KMS-11 (cell line): ENCODE measurements around the gene PALM3.
"Not testable (repeated sequence)": the region's sequence is repeated elsewhere in the genome, so short reads cannot be mapped to it uniquely, and the experiment has no call there.

ENCODE experiments used
- H2AFZ ChIP-seq: fragments of 200-600 bp; sonication (generic); 2 replicates; pipeline ENCODE4 v1.6.1; 2016; ENCODE audit warnings: antibody characterized with exemption, mixed run types, low read depth
- H3K27ac ChIP-seq: fragments of 200-600 bp; sonication (generic); 2 replicates; pipeline ENCODE4 v1.6.1; 2016; ENCODE audit warnings: mild to moderate bottlenecking, mixed run types
- H3K27me3 ChIP-seq: fragments of 200-600 bp; sonication (generic); 2 replicates; pipeline ENCODE4 v1.6.1; 2017; ENCODE audit warnings: mild to moderate bottlenecking, low read depth, mixed run types, moderate library complexity; ENCODE audit not compliant: insufficient read depth
- H3K36me3 ChIP-seq: fragments of 200-600 bp; sonication (generic); 2 replicates; pipeline ENCODE4 v1.6.1; 2017; ENCODE audit warnings: mild to moderate bottlenecking, mixed run types; ENCODE audit not compliant: insufficient read depth
- H3K4me1 ChIP-seq: fragments of 200-600 bp; sonication (generic); 2 replicates; pipeline ENCODE4 v1.6.1; 2016; ENCODE audit warnings: mild to moderate bottlenecking, low read depth, mixed run types; ENCODE audit not compliant: poor library complexity, severe bottlenecking
- H3K4me2 ChIP-seq: fragments of 200-600 bp; sonication (generic); 2 replicates; pipeline ENCODE4 v1.7.0; 2016; ENCODE audit warnings: mild to moderate bottlenecking, mixed run types
- H3K4me3 ChIP-seq: fragments of 200-600 bp; sonication (generic); IDR thresholded peaks from 2 replicates; pipeline ENCODE4 v1.6.1; 2017; ENCODE audit warnings: low read depth, low read length, mixed read lengths; ENCODE audit not compliant: insufficient read depth
- H3K79me2 ChIP-seq: fragments of 200-600 bp; sonication (generic); 2 replicates; pipeline ENCODE4 v1.6.1; 2016; ENCODE audit warnings: low read depth, mixed run types; ENCODE audit not compliant: insufficient read depth
- H3K9ac ChIP-seq: fragments of 200-600 bp; sonication (generic); 2 replicates; pipeline ENCODE4 v1.6.1; 2016; ENCODE audit warnings: mild to moderate bottlenecking, mixed run types
- H4K20me1 ChIP-seq: fragments of 200-600 bp; sonication (generic); 2 replicates; pipeline ENCODE4 v1.6.1; 2016; ENCODE audit warnings: mild to moderate bottlenecking, mixed run types; ENCODE audit not compliant: insufficient read depth
- TF ChIP-seq, protein P1 (sequence below): fragments of 200-600 bp; sonication (generic); conservative IDR thresholded peaks from 2 replicates; pipeline ENCODE4 v1.6.1; 2017; ENCODE audit warnings: low read depth, mild to moderate bottlenecking, antibody characterized with exemption, low read length, moderate library complexity, mixed read lengths

PALM3 gene

DNA sequence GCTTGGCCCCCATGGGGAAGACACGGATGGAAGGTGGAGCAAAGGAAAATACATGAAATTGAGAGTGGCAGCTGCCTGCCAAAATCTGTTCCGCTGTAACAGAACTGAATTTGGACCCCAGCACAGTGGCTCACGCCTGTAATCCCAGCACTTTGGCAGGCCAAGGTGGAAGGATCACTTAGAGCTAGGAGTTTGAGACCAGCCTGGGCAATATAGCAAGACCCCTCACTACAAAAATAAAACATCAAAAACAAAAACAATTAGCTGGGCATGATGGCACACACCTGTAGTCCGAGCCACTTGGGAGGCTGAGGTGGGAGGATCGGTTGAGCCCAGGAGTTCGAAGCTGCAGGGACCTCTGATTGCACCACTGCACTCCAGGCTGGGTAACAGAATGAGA is 9.4 kb downstream of the PALM3 start:
- Histone ChIP-seq H3K4me1 (no peaks in the 10 kb centered on the region), H4K20me1 (no peaks in the 10 kb centered on the region), H3K27me3 (no peaks in the 10 kb centered on the region), H3K9ac (no peak overlapping the region), H3K36me3 (0 out of 2 replicates have a peak, but pooled peaks cover 2% of the 10 kb centered on the region), H3K4me2 (no peak overlapping the region), H3K27ac (no peak overlapping the region), H2AFZ (no peak overlapping the region), H3K4me3 (no peak overlapping the region), H3K79me2 (no peaks in the 10 kb centered on the region)
- TF ChIP-seq, protein P1, sequence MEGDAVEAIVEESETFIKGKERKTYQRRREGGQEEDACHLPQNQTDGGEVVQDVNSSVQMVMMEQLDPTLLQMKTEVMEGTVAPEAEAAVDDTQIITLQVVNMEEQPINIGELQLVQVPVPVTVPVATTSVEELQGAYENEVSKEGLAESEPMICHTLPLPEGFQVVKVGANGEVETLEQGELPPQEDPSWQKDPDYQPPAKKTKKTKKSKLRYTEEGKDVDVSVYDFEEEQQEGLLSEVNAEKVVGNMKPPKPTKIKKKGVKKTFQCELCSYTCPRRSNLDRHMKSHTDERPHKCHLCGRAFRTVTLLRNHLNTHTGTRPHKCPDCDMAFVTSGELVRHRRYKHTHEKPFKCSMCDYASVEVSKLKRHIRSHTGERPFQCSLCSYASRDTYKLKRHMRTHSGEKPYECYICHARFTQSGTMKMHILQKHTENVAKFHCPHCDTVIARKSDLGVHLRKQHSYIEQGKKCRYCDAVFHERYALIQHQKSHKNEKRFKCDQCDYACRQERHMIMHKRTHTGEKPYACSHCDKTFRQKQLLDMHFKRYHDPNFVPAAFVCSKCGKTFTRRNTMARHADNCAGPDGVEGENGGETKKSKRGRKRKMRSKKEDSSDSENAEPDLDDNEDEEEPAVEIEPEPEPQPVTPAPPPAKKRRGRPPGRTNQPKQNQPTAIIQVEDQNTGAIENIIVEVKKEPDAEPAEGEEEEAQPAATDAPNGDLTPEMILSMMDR, result no peak

DNA sequence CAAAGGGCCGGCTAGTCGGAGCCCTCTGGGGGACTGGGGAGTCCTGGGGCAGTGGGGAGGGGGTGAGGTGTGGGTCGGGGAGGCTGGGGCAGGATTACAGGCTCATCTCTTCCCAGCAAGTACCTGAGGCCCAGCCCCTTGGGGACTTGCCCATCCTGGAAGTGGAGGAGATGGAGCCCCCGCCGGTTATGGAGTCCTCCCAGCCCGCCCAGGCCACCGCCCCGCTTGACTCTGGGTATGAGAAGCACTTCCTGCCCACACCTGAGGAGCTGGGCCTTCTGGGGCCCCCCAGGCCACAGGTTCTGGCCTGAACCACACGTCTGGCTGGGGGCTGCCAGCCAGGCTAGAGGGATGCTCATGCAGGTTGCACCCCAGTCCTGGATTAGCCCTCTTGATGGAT is 9.9 kb downstream of the PALM3 start:
- H4K20me1 ChIP-seq, result no peaks in the 10 kb centered on the region
- no peak overlapping the region for H3K27ac ChIP-seq
- H3K4me1 ChIP-seq, result peaks cover 4% of the 10 kb centered on the region
- 0 out of 2 replicates have a peak, but pooled peaks cover 2% of the 10 kb centered on the region for H3K36me3 ChIP-seq
- TF ChIP-seq, protein P1, result no peak
- H3K4me2 ChIP-seq, result no peak overlapping the region
- H3K4me3 ChIP-seq, result no peak overlapping the region
- no peaks in the 10 kb centered on the region for H3K27me3 ChIP-seq
- no peak overlapping the region for H3K9ac ChIP-seq
- no peaks in the 10 kb centered on the region for H3K79me2 ChIP-seq
- H2AFZ ChIP-seq, result no peak overlapping the region

- H3K79me2 ChIP-seq, H3K36me3 ChIP-seq, H3K27me3 ChIP-seq, H3K4me1 ChIP-seq, H3K9ac ChIP-seq, H3K4me3 ChIP-seq, H3K4me2 ChIP-seq, H3K27ac ChIP-seq, H4K20me1 ChIP-seq, H2AFZ ChIP-seq: not testable (repeated sequence)
Measured at GRCh38 chr19:14050961-14051360, 10.9 kb downstream of the PALM3 start.

- TF ChIP-seq, protein P1, result no peak
- H3K4me3 ChIP-seq, result no peak overlapping the region
Measured at GRCh38 chr19:14050512-14050911, 11.4 kb downstream of the PALM3 start.

GRCh38 chr19:14048443-14049153 is 13.3 kb downstream of the PALM3 start:
- no peak overlapping the region for H3K4me2 ChIP-seq
- TF ChIP-seq, protein P1, result peak; percentile 90
- no peaks in the 10 kb centered on the region for H4K20me1 ChIP-seq
- H2AFZ ChIP-seq, result no peak overlapping the region
- no peaks in the 10 kb centered on the region for H3K79me2 ChIP-seq
- no peak overlapping the region for H3K27ac ChIP-seq
- no peaks in the 10 kb centered on the region for H3K27me3 ChIP-seq
- no peak overlapping the region for H3K9ac ChIP-seq
- 0 out of 2 replicates have a peak, but pooled peaks cover 2% of the 10 kb centered on the region for H3K36me3 ChIP-seq
- H3K4me1 ChIP-seq, result peaks cover 6% of the 10 kb centered on the region
- H3K4me3 ChIP-seq, result no peak overlapping the region

More at GRCh38 chr19:14050512-14050911, 11.4 kb downstream of the PALM3 start:
- Histone ChIP-seq H3K9ac (no peak overlapping the region), H3K27ac (no peak overlapping the region), H3K4me2 (no peak overlapping the region), H3K79me2 (no peaks in the 10 kb centered on the region), H3K27me3 (no peaks in the 10 kb centered on the region), H2AFZ (no peak overlapping the region), H4K20me1 (no peaks in the 10 kb centered on the region), H3K36me3 (0 out of 2 replicates have a peak, but pooled peaks cover 2% of the 10 kb centered on the region), H3K4me1 (peaks cover 6% of the 10 kb centered on the region)

DNA sequence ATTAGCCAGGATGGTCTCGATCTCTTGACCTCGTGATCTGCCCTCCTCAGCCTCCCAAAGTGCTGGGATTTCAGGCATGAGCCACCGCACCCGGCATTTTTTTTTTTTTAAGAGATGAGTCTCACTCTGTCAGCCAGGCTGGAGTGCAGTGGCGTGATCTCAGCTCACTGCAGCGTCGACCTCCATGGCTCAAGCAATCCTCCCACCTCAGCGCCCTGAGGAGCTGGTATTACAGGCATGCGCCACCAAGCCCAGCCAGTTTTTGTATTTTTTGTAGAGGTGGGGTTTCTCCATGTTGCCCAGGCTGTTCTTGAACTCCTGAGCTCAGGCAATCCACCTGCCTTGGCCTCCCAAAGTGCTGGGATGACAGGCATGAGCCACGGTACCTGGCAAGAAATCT is 14.0 kb downstream of the PALM3 start:
- H3K27me3 ChIP-seq, H2AFZ ChIP-seq, H3K27ac ChIP-seq, H3K4me2 ChIP-seq, H3K4me3 ChIP-seq, H3K9ac ChIP-seq, H3K79me2 ChIP-seq, H3K4me1 ChIP-seq, H4K20me1 ChIP-seq, H3K36me3 ChIP-seq: not testable (repeated sequence)
